ENCODE measurements around the gene RINL.

GRCh38 chr19:38853214-38853613 lies 24.9 kb downstream of the RINL start:
- TF ChIP-seq AFF4 (CRISPR knock-in tag; IDR thresholded peaks at IDR 0.05; ENCODE audit: borderline replicate concordance) (no peak), CTCF (IDR thresholded peaks at IDR 0.05) (no peak), ERG (CRISPR knock-in tag; IDR thresholded peaks at IDR 0.05) (no peak), SMAD4 (CRISPR knock-in tag; IDR thresholded peaks at IDR 0.05) (no peak), ZBTB21 (CRISPR knock-in tag; IDR thresholded peaks at IDR 0.05; ENCODE audit: borderline replicate concordance) (no peak), HMGA2 (CRISPR knock-in tag; IDR thresholded peaks at IDR 0.05) (no peak), FOXP4 (CRISPR knock-in tag; IDR thresholded peaks at IDR 0.05) (no peak), ATF3 (CRISPR knock-in tag; conservative IDR thresholded peaks at IDR 0.05) (no peak), NFE2L1 (CRISPR knock-in tag; IDR thresholded peaks at IDR 0.05) (no peak), NFYB (CRISPR knock-in tag; conservative IDR thresholded peaks at IDR 0.05; ENCODE audit: low read depth) (no peak), STAT6 (CRISPR knock-in tag; conservative IDR thresholded peaks at IDR 0.05; ENCODE audit: low read depth) (no peak)

All from WTC11 (cell line).